ENCODE measurements around the gene VRTN. TPM values are rescaled to one million over a fixed set of nuclear protein-coding genes. Genes with fewer than 3 reads are reported as not detected.
"Not testable (repeated sequence)": the region's sequence is repeated elsewhere in the genome, so short reads cannot be mapped to it uniquely, and the experiment has no call there.

The VRTN gene
- total RNA-seq, 1 donor from 2014 or later, result not detected

GRCh38 chr14:74377976-74378690 is 29.9 kb downstream of the VRTN start:
- Histone ChIP-seq H3K9me3 (no peaks in the 10 kb centered on the region), H3K27ac (no peak overlapping the region), H3K36me3 (no peaks in the 10 kb centered on the region), H3K27me3 (no peaks in the 10 kb centered on the region), H3K4me1 (no peaks in the 10 kb centered on the region), H3K4me3 (no peak overlapping the region)
- TF ChIP-seq CTCF (IDR thresholded peaks at IDR 0.05), result no peak
- intact Hi-C loops (cut with DNase I), result no loop called here
- no peak for DNase-seq (ENCODE audit: low spot score in 2 of 2)

GRCh38 chr14:74380172-74380571 is 31.9 kb downstream of the VRTN start:
- Histone ChIP-seq H3K27me3 (no peaks in the 10 kb centered on the region), H3K27ac (no peak overlapping the region), H3K4me1 (no peaks in the 10 kb centered on the region), H3K4me3 (no peak overlapping the region), H3K36me3 (no peaks in the 10 kb centered on the region), H3K9me3 (no peaks in the 10 kb centered on the region)
- intact Hi-C loops (cut with DNase I), result no loop called here
- TF ChIP-seq CTCF (IDR thresholded peaks at IDR 0.05), result no peak
- no peak for DNase-seq (ENCODE audit: low spot score in 2 of 2)

GRCh38 chr14:74380845-74381244 is 32.6 kb downstream of the VRTN start:
- no peaks in the 10 kb centered on the region for H3K4me1 ChIP-seq
- H3K27me3 ChIP-seq, result no peaks in the 10 kb centered on the region
- no peak overlapping the region for H3K27ac ChIP-seq
- no peaks in the 10 kb centered on the region for H3K9me3 ChIP-seq
- no peak for DNase-seq (ENCODE audit: low spot score in 2 of 2)
- TF ChIP-seq CTCF (IDR thresholded peaks at IDR 0.05), result no peak
- no peaks in the 10 kb centered on the region for H3K36me3 ChIP-seq
- intact Hi-C loops (cut with DNase I), result no loop called here
- no peak overlapping the region for H3K4me3 ChIP-seq

GRCh38 chr14:74381571-74381970 is 33.3 kb downstream of the VRTN start:
- H3K27ac ChIP-seq; DNase-seq (ENCODE audit: low spot score in 2 of 2); H3K4me1 ChIP-seq; H3K9me3 ChIP-seq; intact Hi-C loops (cut with DNase I); H3K27me3 ChIP-seq; H3K4me3 ChIP-seq; H3K36me3 ChIP-seq: not testable (repeated sequence)

DNA sequence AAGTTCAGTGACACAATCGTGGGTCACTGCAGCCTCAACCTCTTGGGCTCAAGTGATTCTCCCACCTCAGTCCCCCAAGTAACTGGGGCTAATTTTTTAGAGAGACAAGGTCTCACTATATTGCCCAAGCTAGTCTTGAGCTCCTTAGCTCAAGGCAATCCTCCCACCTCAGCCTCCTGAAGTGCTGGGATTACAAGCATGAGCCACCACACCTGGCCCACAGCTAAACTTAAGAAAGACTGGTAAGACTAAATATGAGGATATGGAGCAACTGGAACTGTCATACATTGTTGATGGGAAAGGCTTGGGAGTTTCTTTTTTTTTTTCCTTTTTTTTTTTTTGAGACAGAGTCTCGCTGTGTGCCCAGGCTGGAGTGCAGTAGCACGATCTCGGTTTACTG is 34.0 kb downstream of the VRTN start:
- Histone ChIP-seq H3K27me3 (no peaks in the 10 kb centered on the region), H3K4me3 (no peak overlapping the region), H3K9me3 (no peaks in the 10 kb centered on the region), H3K36me3 (no peaks in the 10 kb centered on the region), H3K27ac (no peak overlapping the region), H3K4me1 (no peaks in the 10 kb centered on the region)
- intact Hi-C loops (cut with DNase I), result no loop called here
- no peak for TF ChIP-seq CTCF (IDR thresholded peaks at IDR 0.05)
- no peak for DNase-seq (ENCODE audit: low spot score in 2 of 2)

DNA sequence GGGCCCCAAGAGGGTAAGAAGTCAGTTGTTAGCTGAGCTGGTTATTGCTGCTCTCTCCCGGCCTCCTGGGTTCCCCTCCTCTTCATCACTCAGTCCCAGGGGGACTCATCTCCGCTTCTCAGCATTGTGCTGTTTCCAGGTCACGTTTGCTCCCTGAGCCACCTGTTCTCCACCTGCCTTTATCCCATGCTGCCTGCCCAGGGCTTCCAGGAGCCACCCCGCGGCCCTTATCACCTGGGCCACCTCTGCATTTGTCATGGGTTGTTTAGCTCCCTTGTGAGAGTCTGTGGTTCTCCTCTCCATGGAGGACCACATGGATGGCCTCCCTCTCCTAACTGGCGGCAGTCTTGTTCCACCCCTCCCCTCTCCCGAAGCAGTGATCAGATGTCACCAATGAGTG is 41.7 kb downstream of the VRTN start:
- DNase-seq (ENCODE audit: low spot score in 2 of 2), result no peak
- Histone ChIP-seq H3K9me3 (no peaks in the 10 kb centered on the region), H3K27ac (no peak overlapping the region), H3K4me3 (no peak overlapping the region), H3K27me3 (no peaks in the 10 kb centered on the region), H3K36me3 (no peaks in the 10 kb centered on the region), H3K4me1 (no peaks in the 10 kb centered on the region)
- intact Hi-C loops (cut with DNase I), result no loop called here
- TF ChIP-seq CTCF (IDR thresholded peaks at IDR 0.05), result no peak

GRCh38 chr14:74390505-74390904 is 42.2 kb downstream of the VRTN start:
- H3K36me3 ChIP-seq; H3K4me1 ChIP-seq; intact Hi-C loops (cut with DNase I); H3K9me3 ChIP-seq; H3K27ac ChIP-seq; DNase-seq (ENCODE audit: low spot score in 2 of 2); H3K27me3 ChIP-seq; H3K4me3 ChIP-seq: not testable (repeated sequence)

Measured in ascending aorta (tissue), 2 donors.